NB4 (cell line): ENCODE data around the gene TAB2.

Experiments used
- CTCF ChIP-seq: IDR thresholded peaks from one replicate; pipeline ENCODE4 v1.5.1; 2012; ENCODE audit warnings: low read depth, low read length
- MAX ChIP-seq: IDR thresholded peaks from 2 replicates; pipeline ENCODE4 v1.6.1; 2011; ENCODE audit warnings: low read depth, low read length

- TF ChIP-seq MAX = no peak
- no peak for TF ChIP-seq CTCF
Measured at GRCh38 chr6:149311293-149311692, 6.2 kb upstream of the TAB2 start.
